Stimulated activated CD8-positive, alpha-beta memory T cell treated with anti-CD3 and anti-CD28 coated beads, Interleukin-12 subunit alpha, Interleukin-12 subunit beta, amount 100 ng/mL, for 24 hours (primary cell): ENCODE measurements around the gene TOM1L1.

Source experiments
- DNase-seq: peaks from one replicate; pipeline ENCODE4 v3.0.0-alpha.2; 2020; ENCODE audit errors: extremely low read depth

Gene TOM1L1

GRCh38 chr17:54898576-54898975 lies 2.1 kb upstream of the TOM1L1 start:
- no peak for DNase-seq

GRCh38 chr17:54899201-54899600 lies 1.5 kb upstream of the TOM1L1 start:
- no peak for DNase-seq

GRCh38 chr17:54899721-54900456 lies 763 bp upstream of the TOM1L1 start:
- DNase-seq = no peak

- no peak for DNase-seq
Observed at GRCh38 chr17:54901230-54901822, 674 bp downstream of the TOM1L1 start.

- DNase-seq = no peak
Observed at GRCh38 chr17:54902017-54902416, 1.4 kb downstream of the TOM1L1 start.

- DNase-seq = no peak
Observed at GRCh38 chr17:54902611-54903010, 2.0 kb downstream of the TOM1L1 start.

- DNase-seq = no peak
Observed at GRCh38 chr17:54903375-54903774, 2.7 kb downstream of the TOM1L1 start.

GRCh38 chr17:54906683-54907082 lies 6.0 kb downstream of the TOM1L1 start:
- no peak for DNase-seq

GRCh38 chr17:54907376-54907775 lies 6.7 kb downstream of the TOM1L1 start:
- DNase-seq = no peak

GRCh38 chr17:54909766-54910165 lies 9.1 kb downstream of the TOM1L1 start:
- no peak for DNase-seq

- no peak for DNase-seq
Observed at GRCh38 chr17:54916721-54917120, 16.1 kb downstream of the TOM1L1 start.

GRCh38 chr17:54919425-54919824 lies 18.8 kb downstream of the TOM1L1 start:
- DNase-seq = no peak

- DNase-seq = no peak
Observed at GRCh38 chr17:54920819-54921218, 20.2 kb downstream of the TOM1L1 start.

- no peak for DNase-seq
Observed at GRCh38 chr17:54924405-54924804, 23.8 kb downstream of the TOM1L1 start.

GRCh38 chr17:54927525-54927924 lies 26.9 kb downstream of the TOM1L1 start:
- DNase-seq = no peak

- no peak for DNase-seq
Observed at GRCh38 chr17:54932711-54933110, 32.1 kb downstream of the TOM1L1 start.

- DNase-seq = no peak
Observed at GRCh38 chr17:54933921-54934320, 33.3 kb downstream of the TOM1L1 start.

- DNase-seq = no peak
Observed at GRCh38 chr17:54935471-54935870, 34.8 kb downstream of the TOM1L1 start.

GRCh38 chr17:54937018-54937417 lies 36.4 kb downstream of the TOM1L1 start:
- no peak for DNase-seq

GRCh38 chr17:54937426-54937825 lies 36.8 kb downstream of the TOM1L1 start:
- no peak for DNase-seq

- no peak for DNase-seq
Observed at GRCh38 chr17:54941285-54941684, 40.6 kb downstream of the TOM1L1 start.

- DNase-seq = no peak
Observed at GRCh38 chr17:54944796-54945195, 44.1 kb downstream of the TOM1L1 start.

- DNase-seq = no peak
Observed at GRCh38 chr17:54945231-54945630, 44.6 kb downstream of the TOM1L1 start.

- no peak for DNase-seq
Observed at GRCh38 chr17:54945671-54946070, 45.0 kb downstream of the TOM1L1 start.
